GM13977 (cell line): ENCODE measurements around the gene CYP1B1.
"Not testable (repeated sequence)": the region's sequence is repeated elsewhere in the genome, so short reads cannot be mapped to it uniquely, and the experiment has no call there.

ENCODE experiments used
- DNase-seq: peaks from one replicate; pipeline ENCODE4 v3.0.0; 2012; ENCODE audit warnings: low spot score
- in situ Hi-C: fragments of 300-500 bp; cut with MboI; formaldehyde crosslinking; loops from one replicate; pipeline ENCODE4 v1.12.0; 2022; ENCODE audit warnings: low sequenced_read_pairs, low pct_unique_long_range_greater_than_20kb, mixed read lengths, inconsistent platforms; ENCODE audit not compliant: unreplicated experiment
- TF ChIP-seq, protein P1 (sequence below): IDR thresholded peaks from 2 replicates; pipeline ENCODE4 v1.5.1; 2012; ENCODE audit warnings: mild to moderate bottlenecking, control low read depth; ENCODE audit not compliant: insufficient read depth; ENCODE audit errors: extremely low read depth, missing control alignments

CYP1B1 gene

DNA sequence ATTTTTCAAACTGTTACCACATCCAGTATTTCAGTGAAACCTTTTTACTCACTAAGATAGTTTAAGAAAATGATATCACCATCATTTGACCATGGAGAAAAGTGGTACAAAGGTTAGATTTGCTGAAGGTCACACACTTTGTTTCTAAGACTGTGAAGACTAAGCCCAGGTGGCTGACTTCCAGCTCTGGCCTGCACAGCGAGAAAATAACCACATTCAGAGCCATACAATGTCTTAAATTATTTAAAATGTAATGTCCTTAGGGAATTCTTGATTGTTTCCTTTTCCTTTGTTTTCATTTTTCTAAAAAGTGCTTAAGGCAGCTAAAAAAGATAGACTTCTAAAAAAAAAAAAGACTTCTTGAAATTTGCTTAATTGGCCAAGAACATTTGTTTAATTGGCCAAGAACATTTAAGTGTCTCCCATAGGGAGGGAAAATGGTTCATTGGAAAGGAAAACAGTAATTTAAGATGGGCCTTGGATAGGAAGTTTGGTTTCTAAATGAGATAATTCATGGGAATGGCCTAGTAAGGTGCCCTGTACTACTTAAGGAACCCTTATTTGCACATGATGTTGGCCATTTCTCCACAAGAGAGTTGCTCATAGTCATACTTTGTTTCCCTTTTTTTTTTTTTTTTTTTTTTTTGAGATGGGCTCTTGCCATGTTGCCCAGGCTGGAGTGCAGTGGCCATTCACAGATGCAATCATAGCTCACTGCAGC is 45.2 kb downstream of the CYP1B1 start:
- in situ Hi-C loops = no loop called here
- DNase-seq = no peak
- TF ChIP-seq, protein P1, sequence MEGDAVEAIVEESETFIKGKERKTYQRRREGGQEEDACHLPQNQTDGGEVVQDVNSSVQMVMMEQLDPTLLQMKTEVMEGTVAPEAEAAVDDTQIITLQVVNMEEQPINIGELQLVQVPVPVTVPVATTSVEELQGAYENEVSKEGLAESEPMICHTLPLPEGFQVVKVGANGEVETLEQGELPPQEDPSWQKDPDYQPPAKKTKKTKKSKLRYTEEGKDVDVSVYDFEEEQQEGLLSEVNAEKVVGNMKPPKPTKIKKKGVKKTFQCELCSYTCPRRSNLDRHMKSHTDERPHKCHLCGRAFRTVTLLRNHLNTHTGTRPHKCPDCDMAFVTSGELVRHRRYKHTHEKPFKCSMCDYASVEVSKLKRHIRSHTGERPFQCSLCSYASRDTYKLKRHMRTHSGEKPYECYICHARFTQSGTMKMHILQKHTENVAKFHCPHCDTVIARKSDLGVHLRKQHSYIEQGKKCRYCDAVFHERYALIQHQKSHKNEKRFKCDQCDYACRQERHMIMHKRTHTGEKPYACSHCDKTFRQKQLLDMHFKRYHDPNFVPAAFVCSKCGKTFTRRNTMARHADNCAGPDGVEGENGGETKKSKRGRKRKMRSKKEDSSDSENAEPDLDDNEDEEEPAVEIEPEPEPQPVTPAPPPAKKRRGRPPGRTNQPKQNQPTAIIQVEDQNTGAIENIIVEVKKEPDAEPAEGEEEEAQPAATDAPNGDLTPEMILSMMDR = no peak

GRCh38 chr2:38029512-38029911 is 46.4 kb downstream of the CYP1B1 start:
- TF ChIP-seq, protein P1 = no peak
- in situ Hi-C loops = no loop called here
- DNase-seq = no peak

GRCh38 chr2:38028829-38029228 is 47.1 kb downstream of the CYP1B1 start:
- in situ Hi-C loops = no loop called here
- DNase-seq = no peak
- TF ChIP-seq, protein P1 = no peak

DNA sequence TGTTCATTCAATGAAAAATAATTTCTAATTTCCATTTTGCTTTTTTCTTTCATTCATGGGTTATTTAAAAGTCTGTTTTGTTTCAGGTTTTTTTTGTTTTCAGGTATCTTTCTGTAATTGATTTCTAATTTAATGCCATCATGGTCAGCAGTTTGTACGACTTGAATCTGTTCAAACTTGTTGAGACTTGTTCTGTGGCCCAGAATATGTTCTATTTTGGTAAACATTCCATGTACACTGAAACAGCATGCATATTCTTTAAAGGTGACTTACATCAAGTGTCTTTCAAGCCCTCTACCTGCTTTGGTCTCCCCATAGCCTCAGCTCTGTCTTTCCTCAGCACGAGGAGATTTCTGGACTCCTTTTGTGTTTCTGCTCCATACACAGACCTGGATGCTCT is 49.1 kb downstream of the CYP1B1 start:
- no peak for DNase-seq
- TF ChIP-seq, protein P1 = no peak
- in situ Hi-C loops = no loop called here

- DNase-seq = no peak
- TF ChIP-seq, protein P1 = no peak
- in situ Hi-C loops = no loop called here
These were observed 54.4 kb downstream of the CYP1B1 start for GRCh38 chr2:38021589-38021988.

- in situ Hi-C loops = not testable (repeated sequence)
These were observed 55.4 kb downstream of the CYP1B1 start for GRCh38 chr2:38020359-38021069.

GRCh38 chr2:38017836-38018235 is 58.1 kb downstream of the CYP1B1 start:
- DNase-seq = no peak
- in situ Hi-C loops = no loop called here
- TF ChIP-seq, protein P1 = no peak

More at GRCh38 chr2:38020359-38021069, 55.4 kb downstream of the CYP1B1 start:
- DNase-seq = not testable (repeated sequence)
